GM12891 (cell line): ENCODE results near the gene SLX4IP.
A peak's percentile ranks its signal among the peaks of the same experiment; 100 is the strongest.

Source experiments
- DNase-seq: peaks from one replicate; pipeline ENCODE4 v3.0.0; 2011; ENCODE audit warnings: low spot score; ENCODE audit not compliant: insufficient read length
- FAIRE-seq: peaks from 2 replicates; lab custom pipeline; 2011; peaks lifted over from hg19 to GRCh38; lab: Jason Lieb, UNC
- PAX5 ChIP-seq: IDR thresholded peaks from 2 replicates; pipeline ENCODE4 v1.6.1; 2011; ENCODE audit warnings: low read length, moderate library complexity, mild to moderate bottlenecking; ENCODE audit not compliant: insufficient read depth, severe bottlenecking
- POLR2A ChIP-seq: IDR thresholded peaks from 2 replicates; pipeline ENCODE4 v1.6.1; 2011; ENCODE audit warnings: low read depth, low read length, control low read depth
- POLR2AphosphoS5 ChIP-seq: IDR thresholded peaks from 2 replicates; pipeline ENCODE4 v1.6.1; 2011; ENCODE audit warnings: low read depth, low read length, control low read depth
- POU2F2 ChIP-seq: IDR thresholded peaks from 2 replicates; pipeline ENCODE4 v1.6.1; 2011; ENCODE audit warnings: low read depth, mild to moderate bottlenecking, control low read depth, low read length, moderate library complexity
- SPI1 ChIP-seq: IDR thresholded peaks from 2 replicates; pipeline ENCODE4 v1.6.1; 2011; ENCODE audit warnings: low read depth, low read length, control low read depth
- TAF1 ChIP-seq: IDR thresholded peaks from 2 replicates; pipeline ENCODE4 v1.6.1; 2011; ENCODE audit warnings: low read depth, low read length, control low read depth

Gene SLX4IP

GRCh38 chr20:10504994-10505730 lies 70.1 kb downstream of the SLX4IP start:
- no peak for DNase-seq
- TF ChIP-seq TAF1 = no peak
- no peak for TF ChIP-seq POLR2AphosphoS5
- no peak for TF ChIP-seq POLR2A
- TF ChIP-seq PAX5 = no peak
- no peak for TF ChIP-seq SPI1
- no peak for TF ChIP-seq POU2F2
- FAIRE-seq = no peak

- no peak for FAIRE-seq
- no peak for TF ChIP-seq PAX5
- no peak for TF ChIP-seq TAF1
- no peak for TF ChIP-seq POLR2AphosphoS5
- TF ChIP-seq POLR2A = no peak
- TF ChIP-seq SPI1 = no peak
- TF ChIP-seq POU2F2 = no peak
These were observed 70.7 kb downstream of the SLX4IP start for GRCh38 chr20:10505827-10506226.

GRCh38 chr20:10507052-10507451 lies 71.9 kb downstream of the SLX4IP start:
- no peak for FAIRE-seq
- DNase-seq = no peak
- TF ChIP-seq POLR2A (no peak), POLR2AphosphoS5 (no peak), TAF1 (no peak), SPI1 (no peak), PAX5 (no peak), POU2F2 (no peak)

More at GRCh38 chr20:10505827-10506226, 70.7 kb downstream of the SLX4IP start:
- DNase-seq = no peak

GRCh38 chr20:10508060-10508459 lies 73.0 kb downstream of the SLX4IP start:
- no peak for FAIRE-seq

GRCh38 chr20:10508468-10509251 lies 73.6 kb downstream of the SLX4IP start:
- TF ChIP-seq TAF1 = no peak
- TF ChIP-seq PAX5 = no peak
- TF ChIP-seq POLR2AphosphoS5 = no peak
- no peak for TF ChIP-seq POLR2A
- no peak for TF ChIP-seq POU2F2
- no peak for DNase-seq
- no peak for FAIRE-seq

More at GRCh38 chr20:10508060-10508459, 73.0 kb downstream of the SLX4IP start:
- TF ChIP-seq POU2F2 (no peak), SPI1 (no peak), POLR2A (no peak), TAF1 (no peak), PAX5 (no peak), POLR2AphosphoS5 (no peak)
- no peak for DNase-seq

- TF ChIP-seq POLR2A (no peak), SPI1 (no peak), POU2F2 (no peak)
- DNase-seq (no peak), FAIRE-seq (no peak)
These were observed 74.3 kb downstream of the SLX4IP start for GRCh38 chr20:10509376-10509775.

GRCh38 chr20:10510216-10510615 lies 75.1 kb downstream of the SLX4IP start:
- DNase-seq (no peak), FAIRE-seq (no peak)
- TF ChIP-seq TAF1 = no peak

DNA sequence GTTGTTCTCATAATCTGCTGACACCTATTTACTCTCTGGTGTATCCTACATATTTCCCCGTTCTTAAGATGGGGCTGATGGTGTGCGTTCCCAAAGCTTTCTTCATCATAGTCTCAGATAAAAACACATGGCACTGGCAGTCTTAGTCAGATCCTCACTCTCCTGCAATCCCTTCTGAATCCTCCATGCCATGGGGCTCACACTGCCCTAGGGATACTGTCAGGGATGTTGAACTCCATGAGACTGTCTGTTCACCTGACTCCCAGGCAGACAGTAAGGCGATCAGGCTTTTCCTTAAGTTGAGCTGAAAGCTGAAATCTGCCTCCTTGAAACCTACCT lies 76.0 kb downstream of the SLX4IP start:
- FAIRE-seq (peak; percentile 13), DNase-seq (no peak)
- TF ChIP-seq TAF1 (no peak), POU2F2 (no peak), SPI1 (no peak), POLR2A (no peak), POLR2AphosphoS5 (no peak), PAX5 (no peak)

GRCh38 chr20:10511509-10512251 lies 76.6 kb downstream of the SLX4IP start:
- FAIRE-seq = peak; percentile 96
- TF ChIP-seq POU2F2 = 0 out of 2 replicates have a peak, but pooled peaks have one; percentile 34
- no peak for TF ChIP-seq PAX5
- TF ChIP-seq POLR2AphosphoS5 = peak; percentile 54; the same call in 1 of the 2 replicates
- no peak for TF ChIP-seq SPI1
- TF ChIP-seq TAF1 = peak; percentile 59; the same call in 1 of the 2 replicates
- TF ChIP-seq POLR2A = peak; percentile 44; the same call in 1 of the 2 replicates

GRCh38 chr20:10513061-10513460 lies 78.0 kb downstream of the SLX4IP start:
- FAIRE-seq = no peak
- TF ChIP-seq POLR2A = no peak
- no peak for TF ChIP-seq POU2F2
- TF ChIP-seq PAX5 = no peak
- no peak for TF ChIP-seq POLR2AphosphoS5
- no peak for TF ChIP-seq SPI1
- TF ChIP-seq TAF1 = no peak
- no peak for DNase-seq

More at GRCh38 chr20:10511509-10512251, 76.6 kb downstream of the SLX4IP start:
- DNase-seq = peak; percentile 43
